Sigmoid colon (tissue), 4 donors: ENCODE measurements around the gene SERPINB12.

Source experiments
- CTCF ChIP-seq, 4 experiments: fragments of 450-650 bp in 3 of 4; fragments of 200-600 bp in 1 of 4; IDR thresholded peaks; one replicate each; pipeline ENCODE4 v1.5.1; 2016 to 2019; ENCODE audit warnings: antibody characterized with exemption in 4 of 4, mild to moderate bottlenecking in 3 of 4, moderate library complexity in 2 of 4
- EP300 ChIP-seq, 4 donors: sonication (generic); formaldehyde crosslinking; IDR thresholded peaks; one replicate each; pipeline ENCODE4 v1.6.1; 2017; ENCODE audit warnings: antibody characterized with exemption in 4 of 4
- POLR2A ChIP-seq, 2 donors: fragments of 450-650 bp; IDR thresholded peaks; one replicate each; pipeline ENCODE4 v1.6.1; 2016; ENCODE audit warnings: antibody characterized with exemption in 2 of 2, mild to moderate bottlenecking in 2 of 2, moderate library complexity in 2 of 2
- POLR2AphosphoS5 ChIP-seq, 4 donors: sonication (generic); formaldehyde crosslinking; IDR thresholded peaks; one replicate each; pipeline ENCODE4 v1.6.1; 2017; ENCODE audit warnings: antibody characterized with exemption in 4 of 4

GRCh38 chr18:63603355-63603754 is 61.2 kb downstream of the SERPINB12 start:
- TF ChIP-seq CTCF (IDR thresholded peaks at IDR 0.05) = no peak
- no peak for TF ChIP-seq POLR2A (IDR thresholded peaks at IDR 0.05)
- TF ChIP-seq POLR2AphosphoS5 (IDR thresholded peaks at IDR 0.05) = no peak
- no peak for TF ChIP-seq EP300 (IDR thresholded peaks at IDR 0.05)
